GM21576 (cell line): ENCODE results near the gene CPA1.

Experiments used
- ATAC-seq: cut with Tn5 transposase; IDR thresholded peaks from one replicate; pipeline ENCODE4 v1.9.1; 2021; ENCODE audit warnings: mild to moderate bottlenecking, moderate library complexity; ENCODE audit not compliant: unreplicated experiment

CPA1 gene

DNA sequence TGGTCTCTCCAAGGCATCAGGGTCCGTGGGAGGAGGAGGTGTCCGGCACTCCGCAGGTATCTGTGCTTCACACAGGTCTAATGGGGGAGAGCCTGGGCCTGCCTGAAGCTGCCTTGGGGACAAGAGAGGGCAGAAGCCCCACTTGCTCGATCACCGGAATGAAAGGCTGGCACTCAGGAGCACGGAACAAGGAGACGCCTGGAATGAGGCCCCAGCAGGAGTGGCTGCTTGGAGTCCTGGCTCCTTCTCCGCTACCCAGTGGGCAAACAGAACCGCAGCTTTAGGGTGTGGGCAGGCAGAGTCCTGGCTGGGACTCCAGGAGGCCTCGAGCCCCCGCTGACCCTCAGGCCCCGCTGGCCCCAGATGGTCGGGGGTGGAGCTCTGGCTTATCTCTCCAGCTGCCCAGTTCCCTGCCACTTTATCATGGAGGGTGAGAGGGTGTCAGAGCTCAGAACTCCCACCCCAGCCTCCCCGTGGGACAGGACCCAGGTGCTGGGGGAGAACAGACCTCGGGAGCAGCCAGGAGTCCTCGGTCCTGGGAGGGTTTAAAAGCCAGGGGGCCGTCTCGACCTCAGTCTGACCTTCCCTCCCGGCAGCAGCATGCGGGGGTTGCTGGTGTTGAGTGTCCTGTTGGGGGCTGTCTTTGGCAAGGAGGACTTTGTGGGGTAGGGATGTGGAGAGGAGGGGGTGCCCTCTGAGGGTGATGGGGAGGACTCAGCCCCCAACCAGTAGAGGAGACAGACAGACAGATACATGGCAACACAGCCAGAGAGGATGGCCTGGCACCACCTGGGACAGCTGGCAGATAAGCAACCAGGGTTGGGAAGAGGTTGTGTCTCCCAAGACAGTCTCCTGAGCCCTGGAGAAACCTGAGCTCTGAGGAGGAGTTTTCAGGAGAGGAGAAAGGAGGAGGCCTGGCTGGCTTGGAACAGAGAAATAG is at the start of gene CPA1:
Gene CPA1, plus strand, starts transcription at position 574 of the 940 bp plus-strand sequence. Its CDS starts 27 bp downstream, at position 601.
- no peak for ATAC-seq

GRCh38 chr7:130332259-130333053 is 47.8 kb upstream of the CPA1 start:
- no peak for ATAC-seq

GRCh38 chr7:130333832-130334231 is 46.5 kb upstream of the CPA1 start:
- no peak for ATAC-seq

DNA sequence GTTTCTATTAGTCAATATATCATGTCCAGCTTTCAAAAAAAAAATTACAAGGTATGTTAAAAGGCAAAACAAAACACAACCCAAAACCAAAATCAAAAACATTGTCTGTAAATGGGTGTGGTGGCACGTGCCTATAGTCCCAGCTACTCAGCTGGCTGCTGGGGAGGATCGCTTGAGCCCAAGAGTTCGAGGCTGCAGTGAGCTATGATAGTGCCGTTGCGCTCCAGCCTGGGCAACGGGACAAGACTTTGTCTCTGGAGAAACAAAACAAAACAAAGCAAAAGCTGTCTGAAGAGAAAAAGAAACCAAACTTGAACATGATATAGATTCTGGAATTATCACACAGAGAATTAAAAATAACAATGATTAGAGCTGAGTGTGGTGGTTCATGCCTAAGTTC is 46.0 kb upstream of the CPA1 start:
- no peak for ATAC-seq

GRCh38 chr7:130337410-130337971 is 42.8 kb upstream of the CPA1 start:
- ATAC-seq = no peak

GRCh38 chr7:130338233-130338632 is 42.1 kb upstream of the CPA1 start:
- ATAC-seq = no peak

- ATAC-seq = no peak
Measured at GRCh38 chr7:130341882-130342281, 38.4 kb upstream of the CPA1 start.

GRCh38 chr7:130342701-130343380 is 37.5 kb upstream of the CPA1 start:
- no peak for ATAC-seq

DNA sequence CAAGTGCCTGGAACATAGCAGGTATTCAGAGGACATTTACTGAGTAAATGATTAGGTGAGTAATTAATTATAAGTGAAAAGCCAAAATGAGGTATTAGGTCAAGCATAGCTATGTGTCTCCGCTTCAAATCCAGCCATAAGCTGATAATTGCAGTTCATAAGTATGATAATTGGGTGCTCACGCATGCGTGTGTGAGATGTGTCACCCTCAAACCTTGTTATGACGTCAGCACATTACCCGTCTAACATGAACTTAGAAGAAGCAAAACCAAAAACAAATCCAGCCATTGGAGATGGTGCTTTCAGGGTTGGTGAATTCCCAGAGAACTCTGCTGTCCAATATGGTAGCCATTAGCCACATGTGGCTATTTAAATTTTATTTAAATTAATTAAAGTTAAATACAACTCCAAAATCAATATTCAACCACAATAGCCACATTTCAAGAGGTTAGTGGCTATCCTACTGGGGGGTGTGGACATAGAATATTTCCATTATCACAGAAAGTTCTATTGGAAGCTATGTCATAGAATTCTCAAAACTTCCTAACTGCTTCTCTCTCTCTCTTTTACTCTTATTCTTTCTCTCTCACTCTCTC is 35.9 kb upstream of the CPA1 start, which contains the start of gene CPA5:
Gene CPA5, plus strand, starts transcription at position 546 of the 596 bp plus-strand sequence. CDS start 1,670 bp downstream, outside the sequence.
- ATAC-seq = no peak

GRCh38 chr7:130345136-130345535 is 35.2 kb upstream of the CPA1 start:
- ATAC-seq = no peak

DNA sequence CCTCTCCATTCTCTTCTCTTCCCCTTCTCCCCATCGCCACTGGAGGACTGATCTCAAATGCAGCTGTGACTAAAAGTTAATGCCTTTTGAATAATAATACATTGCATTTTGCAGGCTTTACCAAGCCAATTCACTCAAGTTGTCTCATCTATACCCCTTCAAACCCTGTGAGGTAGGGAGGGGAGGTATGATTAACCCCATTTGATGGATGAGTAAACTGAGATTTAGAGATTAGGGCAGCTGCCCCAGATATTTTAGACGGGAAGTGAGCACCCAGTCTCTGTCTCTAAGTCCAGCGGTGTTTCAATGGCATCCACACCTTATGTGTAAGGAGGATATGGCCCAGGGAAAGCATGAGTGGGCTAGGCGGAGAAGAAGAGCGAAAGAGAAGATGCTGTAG is 34.6 kb upstream of the CPA1 start:
- ATAC-seq = no peak

DNA sequence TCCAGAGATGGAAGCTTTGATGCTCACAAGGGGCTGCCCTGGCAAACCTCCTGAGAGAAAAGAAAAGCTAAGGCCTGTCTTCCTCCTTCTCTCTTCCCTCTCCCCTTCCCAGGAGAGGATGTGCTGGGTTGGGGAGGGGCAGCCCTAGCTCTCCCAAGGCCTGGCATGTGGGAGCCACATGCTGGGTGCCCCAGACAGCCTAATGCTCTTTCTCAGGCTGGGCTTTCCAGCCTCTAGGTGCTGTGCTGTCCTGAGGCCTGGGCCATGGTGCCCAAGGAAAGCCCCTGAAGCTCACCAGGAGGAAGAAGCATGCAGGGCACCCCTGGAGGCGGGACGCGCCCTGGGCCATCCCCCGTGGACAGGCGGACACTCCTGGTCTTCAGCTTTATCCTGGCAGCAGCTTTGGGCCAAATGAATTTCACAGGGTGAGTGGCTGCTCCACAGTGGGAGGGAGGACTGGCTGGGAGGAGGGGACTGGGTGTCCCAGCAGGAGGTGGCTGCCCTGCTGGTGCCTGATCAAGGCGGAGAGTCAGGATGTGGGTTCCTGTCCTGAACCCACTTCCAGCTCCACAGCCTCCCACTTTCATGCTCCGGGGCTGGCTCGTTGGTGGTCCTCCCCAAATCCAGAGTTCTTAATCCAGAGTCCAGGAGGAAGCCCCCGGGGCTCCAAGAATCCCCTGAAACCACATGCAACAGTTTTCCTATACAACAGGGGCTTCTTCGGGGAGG is 34.0 kb upstream of the CPA1 start:
- ATAC-seq = no peak

- no peak for ATAC-seq
Measured at GRCh38 chr7:130346941-130347340, 33.4 kb upstream of the CPA1 start.

- ATAC-seq = no peak
Measured at GRCh38 chr7:130349911-130350782, 30.1 kb upstream of the CPA1 start.

DNA sequence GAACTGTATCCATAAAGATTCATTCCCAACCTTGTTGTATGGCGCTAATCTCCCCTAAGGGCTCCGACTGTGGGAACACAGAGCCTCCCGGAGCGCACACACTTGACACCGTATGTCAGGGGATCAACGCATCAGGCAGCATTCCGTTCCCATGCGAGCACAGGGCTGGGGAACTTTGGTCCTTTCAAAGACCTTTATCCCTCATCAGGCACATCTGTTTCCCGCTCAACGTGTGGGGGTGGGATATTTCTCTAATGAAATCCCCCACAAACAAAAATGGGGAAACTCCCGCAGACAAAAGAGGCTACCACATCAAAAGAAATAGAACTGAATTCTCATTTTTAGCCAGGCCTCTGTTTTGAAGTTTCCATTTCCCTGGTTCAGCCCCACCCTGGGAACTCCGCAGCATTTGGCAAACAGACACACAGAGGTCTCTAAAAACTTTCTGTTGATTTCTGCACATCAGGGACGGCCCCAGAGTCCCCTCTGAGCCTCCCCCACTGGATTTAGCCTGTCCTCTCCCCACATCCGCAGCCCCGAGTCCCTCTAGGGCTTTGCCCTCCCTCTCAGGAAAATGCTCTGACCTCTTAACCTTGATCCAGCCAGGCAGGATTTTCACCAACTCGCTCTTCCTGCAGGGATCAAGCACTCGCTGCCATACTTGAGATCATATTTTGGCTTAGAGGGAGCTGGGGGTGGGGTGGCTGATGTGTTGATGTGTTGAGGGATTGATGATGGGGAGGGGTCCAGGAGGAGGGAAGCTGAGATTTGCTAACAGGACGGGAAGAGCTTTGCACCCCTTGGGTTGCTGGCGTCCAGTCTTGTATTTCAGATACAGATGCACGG is 29.1 kb upstream of the CPA1 start:
- no peak for ATAC-seq

GRCh38 chr7:130351791-130352090 is 28.6 kb upstream of the CPA1 start:
- no peak for ATAC-seq

- no peak for ATAC-seq
Measured at GRCh38 chr7:130352194-130353074, 27.9 kb upstream of the CPA1 start.
